Measurements from ENCODE around the gene THBS2.

The THBS2 gene

GRCh38 chr6:169210611-169211010 lies 43.0 kb downstream of the THBS2 start:
- TF ChIP-seq POLR2AphosphoS5 (IDR thresholded peaks at IDR 0.05; ENCODE audit: low read depth, low read length) (no peak), REST (IDR thresholded peaks at IDR 0.05; ENCODE audit: insufficient read depth in 1 of 2, low read depth in 2 of 2, low read length in 2 of 2) (no peak), TAF1 (IDR thresholded peaks at IDR 0.05; ENCODE audit: borderline replicate concordance, insufficient read depth, low read length) (no peak), SIN3A (IDR thresholded peaks at IDR 0.05; ENCODE audit: borderline replicate concordance, insufficient read depth, low read length) (no peak), FOXP2 (optimal IDR thresholded peaks at IDR 0.05; ENCODE audit: borderline replicate concordance, extremely low read depth, extremely low read length, insufficient read depth) (no peak)

DNA sequence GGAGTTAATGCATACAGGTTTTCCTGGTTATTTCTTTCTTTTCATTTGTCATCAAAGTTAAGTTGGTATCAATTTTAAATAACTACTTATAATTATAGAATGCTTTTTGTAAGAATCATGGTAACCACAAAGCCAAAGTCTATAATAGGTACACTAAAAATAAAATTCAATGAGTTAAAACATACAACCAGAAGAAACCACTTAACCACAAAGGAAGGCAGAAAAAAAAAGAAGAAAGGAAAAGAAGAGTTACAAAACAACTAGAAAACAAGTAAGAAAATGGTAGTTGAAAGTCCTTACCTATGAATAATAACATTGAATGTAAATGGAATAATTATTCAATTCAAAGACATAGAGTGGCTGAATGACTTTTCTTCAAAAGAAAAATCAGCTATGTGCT lies 45.6 kb downstream of the THBS2 start:
- TF ChIP-seq SIN3A (IDR thresholded peaks at IDR 0.05; ENCODE audit: borderline replicate concordance, insufficient read depth, low read length) (no peak), TAF1 (IDR thresholded peaks at IDR 0.05; ENCODE audit: borderline replicate concordance, insufficient read depth, low read length) (no peak)

DNA sequence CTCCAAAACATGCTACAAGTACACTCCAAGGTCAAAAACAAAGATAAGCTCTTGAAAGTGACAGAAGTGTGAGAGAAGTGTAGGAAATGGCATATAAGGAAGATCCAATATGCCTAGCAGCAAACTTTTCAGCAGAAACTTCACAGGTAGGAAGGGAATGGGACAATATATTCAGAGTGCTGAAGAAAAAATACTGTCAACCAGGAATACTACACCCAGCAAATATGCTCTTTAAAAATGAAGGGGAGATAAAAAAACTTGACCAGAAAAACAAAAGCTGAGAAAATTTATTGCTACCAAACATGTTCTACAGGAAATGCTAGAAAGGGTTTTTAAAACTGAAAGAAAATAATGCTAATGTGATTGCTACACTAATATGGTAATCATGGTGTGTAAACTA lies 46.2 kb downstream of the THBS2 start:
- TF ChIP-seq TAF1 (IDR thresholded peaks at IDR 0.05; ENCODE audit: borderline replicate concordance, insufficient read depth, low read length) (no peak), REST (IDR thresholded peaks at IDR 0.05; ENCODE audit: insufficient read depth in 1 of 2, low read depth in 2 of 2, low read length in 2 of 2) (no peak), FOXP2 (optimal IDR thresholded peaks at IDR 0.05; ENCODE audit: borderline replicate concordance, extremely low read depth, extremely low read length, insufficient read depth) (no peak), SIN3A (IDR thresholded peaks at IDR 0.05; ENCODE audit: borderline replicate concordance, insufficient read depth, low read length) (no peak), POLR2AphosphoS5 (IDR thresholded peaks at IDR 0.05; ENCODE audit: low read depth, low read length) (no peak)

DNA sequence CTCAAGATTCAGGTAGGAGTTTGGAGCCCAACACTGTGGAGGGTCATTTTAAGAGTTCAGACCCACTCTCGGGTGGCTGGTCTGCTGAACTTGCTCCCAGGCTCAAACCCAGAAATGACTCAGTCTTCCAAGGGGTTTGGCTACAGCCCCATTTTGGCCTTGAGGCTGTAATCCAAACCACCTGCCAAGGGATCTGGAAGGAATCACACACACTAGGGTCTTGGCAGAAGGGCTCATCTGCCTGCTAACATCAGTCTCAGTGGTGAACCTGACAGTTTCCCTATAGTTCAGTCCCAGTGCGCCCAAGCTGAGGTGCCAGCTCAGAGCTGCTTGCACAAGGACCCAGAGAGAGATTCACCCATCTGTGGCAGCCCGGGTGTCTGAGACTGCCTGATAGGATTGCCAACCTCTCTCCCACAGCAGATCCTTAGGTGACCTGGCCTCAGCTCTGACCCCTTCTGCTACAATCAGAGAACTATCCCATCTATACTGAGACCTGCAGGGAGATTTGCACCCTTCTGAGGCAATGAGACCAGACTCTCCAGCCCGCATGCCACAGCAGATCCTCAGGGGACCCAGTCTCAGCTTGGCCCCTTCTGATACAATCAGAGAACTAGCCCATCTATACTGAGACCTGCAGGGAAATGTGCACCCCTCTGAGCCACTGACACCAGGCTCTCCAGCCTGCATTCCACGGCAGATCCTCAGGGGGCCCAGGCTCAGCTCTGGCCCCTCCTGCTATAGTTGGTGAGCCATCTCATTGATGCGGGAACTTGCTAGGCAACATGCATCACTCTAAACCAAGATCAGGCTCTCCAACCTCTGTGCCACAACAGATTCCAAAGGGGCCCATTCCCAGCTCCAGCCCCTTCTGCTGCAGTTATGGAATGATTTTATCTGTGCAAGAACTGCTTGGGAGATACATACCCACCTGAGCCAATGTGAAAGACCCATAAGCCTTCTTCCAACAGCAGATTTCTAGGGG lies 48.2 kb downstream of the THBS2 start:
- TF ChIP-seq POLR2AphosphoS5 (IDR thresholded peaks at IDR 0.05; ENCODE audit: low read depth, low read length) (no peak), FOXP2 (optimal IDR thresholded peaks at IDR 0.05; ENCODE audit: borderline replicate concordance, extremely low read depth, extremely low read length, insufficient read depth) (no peak), SIN3A (IDR thresholded peaks at IDR 0.05; ENCODE audit: borderline replicate concordance, insufficient read depth, low read length) (no peak), TAF1 (IDR thresholded peaks at IDR 0.05; ENCODE audit: borderline replicate concordance, insufficient read depth, low read length) (no peak), REST (IDR thresholded peaks at IDR 0.05; ENCODE audit: insufficient read depth in 1 of 2, low read depth in 2 of 2, low read length in 2 of 2) (no peak)

DNA sequence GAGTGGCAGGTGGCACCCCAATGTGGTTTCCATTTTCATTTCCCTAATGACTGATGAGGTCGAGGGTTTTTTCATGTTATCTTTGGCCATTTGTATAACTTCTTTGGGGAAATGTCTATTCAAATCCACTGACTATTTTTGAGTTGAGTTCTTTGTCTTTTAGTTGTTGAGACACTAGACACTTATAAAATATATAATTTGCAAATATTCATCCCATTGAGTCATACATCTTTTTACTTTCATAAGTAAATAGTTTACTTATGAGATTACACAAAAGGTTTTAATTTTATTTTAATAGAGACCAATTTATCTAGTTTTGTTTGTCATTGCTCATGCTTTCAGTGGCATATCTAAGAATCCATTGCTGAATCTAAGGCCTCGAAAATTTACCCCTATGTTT lies 49.5 kb downstream of the THBS2 start:
- TF ChIP-seq REST (IDR thresholded peaks at IDR 0.05; ENCODE audit: insufficient read depth in 1 of 2, low read depth in 2 of 2, low read length in 2 of 2), result no peak
- TF ChIP-seq POLR2AphosphoS5 (IDR thresholded peaks at IDR 0.05; ENCODE audit: low read depth, low read length), result no peak
- no peak for TF ChIP-seq TAF1 (IDR thresholded peaks at IDR 0.05; ENCODE audit: borderline replicate concordance, insufficient read depth, low read length)
- no peak for TF ChIP-seq FOXP2 (optimal IDR thresholded peaks at IDR 0.05; ENCODE audit: borderline replicate concordance, extremely low read depth, extremely low read length, insufficient read depth)
- no peak for TF ChIP-seq SIN3A (IDR thresholded peaks at IDR 0.05; ENCODE audit: borderline replicate concordance, insufficient read depth, low read length)
